SK-N-SH (cell line): ENCODE measurements around the gene PABPC1L. TPM values are rescaled to one million over a fixed set of nuclear protein-coding genes. Genes with fewer than 3 reads are reported as not detected.
A peak's percentile ranks its signal among the peaks of the same experiment; 100 is the strongest.

Source experiments
- CTCF ChIA-PET: fragments of 300-600, 350-600 bp; formaldehyde crosslinking; extraction: SDS; loops from one replicate; lab custom pipeline; 2021; lab: Yijun Ruan, JAX
- POLR2A ChIA-PET: fragments of 350-600 bp; sonication (Branson Sonifier 250); formaldehyde crosslinking; extraction: SDS; loops from one replicate; lab custom pipeline; 2020; ENCODE audit warnings: antibody characterized with exemption, inconsistent platforms; lab: Yijun Ruan, JAX
- DNase-seq: peaks from one replicate; pipeline ENCODE4 v3.0.0; 2012
- H2AFZ ChIP-seq: fragments of 200-600 bp; sonication (generic); 2 replicates; pipeline ENCODE4 v1.8.1; 2016; ENCODE audit warnings: antibody characterized with exemption, mild to moderate bottlenecking, low read depth
- H3F3A ChIP-seq: fragments of 200-600 bp; sonication (generic); replicated peaks from 2 replicates; pipeline ENCODE3; 2016; ENCODE audit warnings: antibody characterized with exemption, mild to moderate bottlenecking; ENCODE audit not compliant: insufficient read depth
- H3K27ac ChIP-seq, 2 experiments: fragments of 200-500 bp in 1 of 2; fragments of 200-600 bp in 1 of 2; sonication (Bioruptor generic) in 1 of 2; sonication (generic), shearing (Covaris generic) in 1 of 2; 2 replicates each; pipeline versions ENCODE4 v1.5.1 to v1.6.1; 2014 to 2016; ENCODE audit warnings: low read depth in 2 of 2, inconsistent platforms in 1 of 2, low read length in 1 of 2, mild to moderate bottlenecking in 1 of 2, mixed read lengths in 1 of 2
- H3K27me3 ChIP-seq: fragments of 200-600 bp; sonication (generic), shearing (Covaris generic); 2 replicates; pipeline ENCODE4 v1.6.1; 2016; ENCODE audit warnings: mixed run types; ENCODE audit not compliant: insufficient read depth
- H3K36me3 ChIP-seq, 2 experiments: fragments of 200-500 bp in 1 of 2; fragments of 200-600 bp in 1 of 2; sonication (Bioruptor generic) in 1 of 2; sonication (generic) in 1 of 2; replicated peaks in 1 of 2; 2 replicates each; pipeline versions ENCODE3 to v1.5.1; 2014 to 2016; ENCODE audit warnings: low read length in 1 of 2, mild to moderate bottlenecking in 1 of 2; ENCODE audit not compliant: insufficient read depth in 2 of 2, control insufficient read depth in 1 of 2
- H3K4me1 ChIP-seq, 2 experiments: fragments of 200-500 bp in 1 of 2; fragments of 200-600 bp in 1 of 2; sonication (Bioruptor generic) in 1 of 2; sonication (generic), shearing (Covaris generic) in 1 of 2; 2 replicates each; pipeline versions ENCODE4 v1.5.1 to v1.6.1; 2014 to 2016; ENCODE audit warnings: low read depth in 1 of 2, low read length in 1 of 2, mixed run types in 1 of 2; ENCODE audit not compliant: insufficient read depth in 2 of 2, control insufficient read depth in 1 of 2
- H3K4me2 ChIP-seq: fragments of 200-600 bp; sonication (generic), shearing (Covaris generic); 2 replicates; pipeline ENCODE4 v1.6.1; 2017; ENCODE audit warnings: mixed run types
- H3K4me3 ChIP-seq, 2 experiments: fragments of 200-500 bp in 1 of 2; fragments of 200-600 bp in 1 of 2; sonication (Bioruptor generic) in 1 of 2; sonication (generic), shearing (Covaris generic) in 1 of 2; 2 replicates each; pipeline versions ENCODE4 v1.5.1 to v1.8.1; 2014 to 2016; ENCODE audit warnings: low read depth in 2 of 2, inconsistent platforms in 1 of 2, low read length in 1 of 2, mild to moderate bottlenecking in 1 of 2, mixed read lengths in 1 of 2, moderate library complexity in 1 of 2
- H3K79me2 ChIP-seq: fragments of 200-600 bp; sonication (generic); 2 replicates; pipeline ENCODE4 v1.8.1; 2017; ENCODE audit warnings: mild to moderate bottlenecking; ENCODE audit not compliant: insufficient read depth
- H3K9ac ChIP-seq: fragments of 200-600 bp; sonication (generic); 2 replicates; pipeline ENCODE4 v1.6.1; 2017; ENCODE audit warnings: mixed run types
- H3K9me2 ChIP-seq: fragments of 200-600 bp; sonication (generic); 2 replicates; pipeline ENCODE4 v1.6.1; 2017; ENCODE audit warnings: mixed run types
- H3K9me3 ChIP-seq: fragments of 200-600 bp; sonication (generic); 2 replicates; pipeline ENCODE4 v1.6.1; 2017; ENCODE audit warnings: mixed run types, mild to moderate bottlenecking, moderate library complexity
- H4K20me1 ChIP-seq: fragments of 200-600 bp; sonication (generic); 2 replicates; pipeline ENCODE4 v1.6.1; 2017; ENCODE audit warnings: mild to moderate bottlenecking, mixed run types; ENCODE audit not compliant: insufficient read depth
- EZH2phosphoT487 ChIP-seq: fragments of 200-600 bp; sonication (generic); IDR thresholded peaks from 2 replicates; pipeline ENCODE4 v1.6.1; 2017; ENCODE audit warnings: low read depth, mixed run types, mild to moderate bottlenecking, antibody characterized with exemption, moderate library complexity, borderline replicate concordance
- GABPA ChIP-seq: IDR thresholded peaks from 2 replicates; pipeline ENCODE4 v1.4.0; 2012; ENCODE audit warnings: low read depth, mild to moderate bottlenecking
- GATA2 ChIP-seq: sonication (generic); formaldehyde crosslinking; IDR thresholded peaks from 2 replicates; pipeline ENCODE4 v1.5.0; 2020; ENCODE audit warnings: mild to moderate bottlenecking, missing genetic modification reagents
- MXI1 ChIP-seq: IDR thresholded peaks from 2 replicates; pipeline ENCODE4 v1.6.1; 2012; ENCODE audit warnings: mild to moderate bottlenecking, low read depth, low read length, improper control_type of control experiment
- NRF1 ChIP-seq: IDR thresholded peaks from 2 replicates; pipeline ENCODE4 v1.6.1; 2012; ENCODE audit warnings: low read depth, mild to moderate bottlenecking, low read length
- POLR2AphosphoS5 ChIP-seq: IDR thresholded peaks from 2 replicates; pipeline ENCODE4 v1.6.1; 2012; ENCODE audit warnings: low read depth, low read length
- RCOR1 ChIP-seq: fragments of 150-350 bp; IDR thresholded peaks from 2 replicates; pipeline ENCODE4 v1.6.1; 2017; ENCODE audit warnings: antibody characterized with exemption, low read length
- RFX5 ChIP-seq: IDR thresholded peaks from 2 replicates; pipeline ENCODE4 v1.6.1; 2012; ENCODE audit warnings: mild to moderate bottlenecking, improper control_type of control experiment, low read length
- TCF12 ChIP-seq: IDR thresholded peaks from 2 replicates; pipeline ENCODE4 v1.4.0; 2012
- WGBS: methylation state at CpG from one replicate; pipeline ENCODE4 v1.1.6; 2017; ENCODE audit warnings: low lambda C conversion rate; 5-methylcytosine and 5-hydroxymethylcytosine counted together
- polyA plus RNA-seq, 3 experiments: library from polyadenylated mRNA; depleted of rRNA; stranded (reverse); fragments of >200 nt; gene quantifications; 2 replicates each; pipeline ENCODE4 v1.2.3, GENCODE V29; 2012
- TF ChIP-seq, protein P1 (sequence below): IDR thresholded peaks from 2 replicates; pipeline ENCODE4 v1.6.1; 2012; ENCODE audit warnings: mild to moderate bottlenecking, low read depth, low read length, moderate library complexity
- TF ChIP-seq, protein P2 (sequence below): fragments of 200-600 bp; sonication (generic); IDR thresholded peaks from 2 replicates; pipeline ENCODE4 v1.6.1; 2017; ENCODE audit warnings: antibody characterized with exemption, mild to moderate bottlenecking, moderate library complexity

PABPC1L gene
- polyA plus RNA-seq, 1 of the 3 experiments (the other 2 are of a cell fraction): 205 TPM

DNA sequence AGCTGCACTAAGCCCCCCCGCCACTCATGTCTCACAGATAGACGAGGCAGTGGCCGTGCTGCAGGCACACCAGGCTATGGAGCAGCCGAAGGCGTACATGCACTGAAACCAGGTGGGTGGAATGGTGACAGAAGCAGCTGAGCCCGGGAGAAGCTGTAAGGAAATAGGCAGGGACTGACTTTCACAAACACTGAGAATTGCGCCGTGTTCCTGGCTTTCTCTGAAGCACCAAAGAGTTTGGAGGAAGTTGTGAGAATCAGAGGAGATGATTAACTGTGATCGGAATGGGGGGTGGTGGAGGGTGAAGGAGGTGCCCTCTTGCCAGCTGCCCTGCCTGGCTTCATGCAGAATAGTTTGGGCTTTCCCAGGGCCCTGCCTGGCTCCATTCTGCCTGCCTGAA lies 28.8 kb downstream of the PABPC1L start (continued):
- TF ChIP-seq, protein P1, sequence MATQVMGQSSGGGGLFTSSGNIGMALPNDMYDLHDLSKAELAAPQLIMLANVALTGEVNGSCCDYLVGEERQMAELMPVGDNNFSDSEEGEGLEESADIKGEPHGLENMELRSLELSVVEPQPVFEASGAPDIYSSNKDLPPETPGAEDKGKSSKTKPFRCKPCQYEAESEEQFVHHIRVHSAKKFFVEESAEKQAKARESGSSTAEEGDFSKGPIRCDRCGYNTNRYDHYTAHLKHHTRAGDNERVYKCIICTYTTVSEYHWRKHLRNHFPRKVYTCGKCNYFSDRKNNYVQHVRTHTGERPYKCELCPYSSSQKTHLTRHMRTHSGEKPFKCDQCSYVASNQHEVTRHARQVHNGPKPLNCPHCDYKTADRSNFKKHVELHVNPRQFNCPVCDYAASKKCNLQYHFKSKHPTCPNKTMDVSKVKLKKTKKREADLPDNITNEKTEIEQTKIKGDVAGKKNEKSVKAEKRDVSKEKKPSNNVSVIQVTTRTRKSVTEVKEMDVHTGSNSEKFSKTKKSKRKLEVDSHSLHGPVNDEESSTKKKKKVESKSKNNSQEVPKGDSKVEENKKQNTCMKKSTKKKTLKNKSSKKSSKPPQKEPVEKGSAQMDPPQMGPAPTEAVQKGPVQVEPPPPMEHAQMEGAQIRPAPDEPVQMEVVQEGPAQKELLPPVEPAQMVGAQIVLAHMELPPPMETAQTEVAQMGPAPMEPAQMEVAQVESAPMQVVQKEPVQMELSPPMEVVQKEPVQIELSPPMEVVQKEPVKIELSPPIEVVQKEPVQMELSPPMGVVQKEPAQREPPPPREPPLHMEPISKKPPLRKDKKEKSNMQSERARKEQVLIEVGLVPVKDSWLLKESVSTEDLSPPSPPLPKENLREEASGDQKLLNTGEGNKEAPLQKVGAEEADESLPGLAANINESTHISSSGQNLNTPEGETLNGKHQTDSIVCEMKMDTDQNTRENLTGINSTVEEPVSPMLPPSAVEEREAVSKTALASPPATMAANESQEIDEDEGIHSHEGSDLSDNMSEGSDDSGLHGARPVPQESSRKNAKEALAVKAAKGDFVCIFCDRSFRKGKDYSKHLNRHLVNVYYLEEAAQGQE: no peak
- TF ChIP-seq TCF12: no peak

DNA sequence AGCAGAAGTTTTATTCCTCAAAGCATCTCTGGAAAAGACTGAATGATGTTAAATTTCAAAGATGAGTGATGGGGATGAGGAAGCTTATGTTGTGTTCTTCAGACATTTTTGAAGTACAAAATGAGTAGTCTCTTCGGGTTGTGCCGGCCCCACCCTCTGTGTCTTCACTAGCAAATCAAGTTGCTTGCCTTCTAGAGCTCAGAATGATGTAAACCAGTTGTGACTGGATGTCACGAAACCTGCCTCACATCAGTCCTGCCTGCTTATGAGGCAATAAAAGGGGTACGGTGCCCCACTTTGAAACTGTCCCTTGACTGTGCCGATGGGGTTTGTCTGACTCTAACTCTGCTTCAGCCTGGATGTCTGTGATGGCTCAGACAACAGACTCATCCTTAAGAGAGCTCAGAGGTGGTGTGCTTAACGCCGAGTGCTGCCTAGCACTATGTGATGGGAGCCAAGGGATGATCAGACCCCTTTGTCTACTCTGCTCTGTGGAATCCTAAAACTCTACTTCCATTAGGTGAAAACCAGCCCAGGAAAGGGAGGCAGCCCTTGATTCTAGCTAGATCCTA lies 31.3 kb downstream of the PABPC1L start:
- H3K9ac ChIP-seq: no peak overlapping the region
- H3K36me3 ChIP-seq: peaks cover 20 to 72% of the 10 kb centered on the region in 2 experiments
- H3K27ac ChIP-seq: no peak overlapping the region
- H3K79me2 ChIP-seq: no peaks in the 10 kb centered on the region
- no peaks in the 10 kb centered on the region for H3K27me3 ChIP-seq
- no peaks in the 10 kb centered on the region for H4K20me1 ChIP-seq
- POLR2A ChIA-PET: interaction anchor here (1.2 kb wide), 1 partner anchor 11 kb away, joined by 3 read pairs; no protein-coding TSS in a partner anchor
- no peak overlapping the region for H3K4me3 ChIP-seq
- CTCF ChIA-PET: interaction anchor here (0.6 to 2.0 kb wide), 6 partner anchors 11 to 830 kb away, joined by 3 to 12 read pairs (median 3); partner anchors contain the start of gene TOMM34
- no peak for DNase-seq
- no peak for TF ChIP-seq RFX5
- no peak for TF ChIP-seq POLR2AphosphoS5
- TF ChIP-seq GABPA: no peak
- no peak for TF ChIP-seq RCOR1
- TF ChIP-seq MXI1: no peak
- TF ChIP-seq GATA2 (CRISPR knock-in tag): no peak
- TF ChIP-seq NRF1: no peak
- no peaks in the 10 kb centered on the region for H3K9me2 ChIP-seq
- H3K4me1 ChIP-seq: no peaks in the 10 kb centered on the region
- peaks cover 15% of the 10 kb centered on the region for H3F3A ChIP-seq
- 86% methylated on average over 4 of the region's 7 CpGs for WGBS
- H3K4me2 ChIP-seq: no peak overlapping the region
- no peaks in the 10 kb centered on the region for H3K9me3 ChIP-seq
- no peak overlapping the region for H2AFZ ChIP-seq

DNA sequence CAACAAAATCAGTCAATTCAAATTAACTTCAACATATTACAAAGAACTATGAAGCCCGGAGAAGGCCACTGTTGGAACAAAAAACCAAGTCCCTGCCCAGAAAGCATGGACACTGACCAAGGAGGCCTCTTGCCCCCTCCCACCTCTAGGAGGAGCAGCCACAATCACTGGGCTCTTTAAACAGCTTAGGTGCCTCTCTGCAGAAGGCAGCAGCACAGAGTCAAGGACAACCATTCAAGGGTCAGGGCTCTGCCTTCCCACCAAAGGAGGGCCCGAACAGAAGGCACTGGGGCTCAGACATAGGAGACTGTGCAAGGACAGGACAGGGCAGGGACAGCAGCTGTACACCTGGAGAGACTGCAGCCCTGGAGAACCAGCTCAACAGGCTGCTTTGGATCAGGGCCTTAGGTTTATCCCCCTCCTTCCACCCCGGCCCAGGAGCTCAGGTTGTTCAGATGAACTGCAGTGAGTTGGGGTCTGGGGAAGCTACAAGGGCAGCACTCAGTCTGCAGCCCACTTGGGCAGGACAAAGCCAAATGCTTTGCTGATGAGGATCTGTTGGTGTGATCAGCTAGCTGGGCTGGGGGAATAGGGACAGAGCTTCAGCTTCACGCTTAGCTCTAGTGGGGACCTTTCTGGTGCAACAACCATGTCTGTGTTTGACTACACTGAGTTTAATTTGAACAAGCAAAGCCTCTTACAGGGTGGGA lies 32.6 kb downstream of the PABPC1L start:
- no peaks in the 10 kb centered on the region for H3K79me2 ChIP-seq
- no peaks in the 10 kb centered on the region for H3K4me1 ChIP-seq
- H3K36me3 ChIP-seq: peaks cover 30 to 75% of the 10 kb centered on the region in 2 experiments
- no peak overlapping the region; a peak in 1 of 4 replicates for H3K27ac ChIP-seq
- H3K4me2 ChIP-seq: no peak overlapping the region
- 77% methylated on average over 2 of the region's 4 CpGs for WGBS
- H3F3A ChIP-seq: peaks cover 15% of the 10 kb centered on the region
- no peak overlapping the region for H3K9ac ChIP-seq
- no peak for DNase-seq
- TF ChIP-seq, protein P2, sequence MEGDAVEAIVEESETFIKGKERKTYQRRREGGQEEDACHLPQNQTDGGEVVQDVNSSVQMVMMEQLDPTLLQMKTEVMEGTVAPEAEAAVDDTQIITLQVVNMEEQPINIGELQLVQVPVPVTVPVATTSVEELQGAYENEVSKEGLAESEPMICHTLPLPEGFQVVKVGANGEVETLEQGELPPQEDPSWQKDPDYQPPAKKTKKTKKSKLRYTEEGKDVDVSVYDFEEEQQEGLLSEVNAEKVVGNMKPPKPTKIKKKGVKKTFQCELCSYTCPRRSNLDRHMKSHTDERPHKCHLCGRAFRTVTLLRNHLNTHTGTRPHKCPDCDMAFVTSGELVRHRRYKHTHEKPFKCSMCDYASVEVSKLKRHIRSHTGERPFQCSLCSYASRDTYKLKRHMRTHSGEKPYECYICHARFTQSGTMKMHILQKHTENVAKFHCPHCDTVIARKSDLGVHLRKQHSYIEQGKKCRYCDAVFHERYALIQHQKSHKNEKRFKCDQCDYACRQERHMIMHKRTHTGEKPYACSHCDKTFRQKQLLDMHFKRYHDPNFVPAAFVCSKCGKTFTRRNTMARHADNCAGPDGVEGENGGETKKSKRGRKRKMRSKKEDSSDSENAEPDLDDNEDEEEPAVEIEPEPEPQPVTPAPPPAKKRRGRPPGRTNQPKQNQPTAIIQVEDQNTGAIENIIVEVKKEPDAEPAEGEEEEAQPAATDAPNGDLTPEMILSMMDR: peak; percentile 12; the same call in 1 of the 2 replicates
- TF ChIP-seq EZH2phosphoT487: no peak
- H3K27me3 ChIP-seq: no peaks in the 10 kb centered on the region
- CTCF ChIA-PET: interaction anchor here (0.6 to 1.5 kb wide), 8 partner anchors 15 to 829 kb away, joined by 3 to 8 read pairs (median 3); no protein-coding TSS in a partner anchor
- POLR2A ChIA-PET: no interaction called here
- no peaks in the 10 kb centered on the region for H4K20me1 ChIP-seq
- H3K4me3 ChIP-seq: no peak overlapping the region
- no peaks in the 10 kb centered on the region for H3K9me2 ChIP-seq
- H3K9me3 ChIP-seq: no peaks in the 10 kb centered on the region
- no peak overlapping the region for H2AFZ ChIP-seq
